Loucy (cell line): ENCODE measurements around the gene CASKIN2.

Source experiments
- CTCF ChIP-seq: fragments of 200-600 bp; sonication (generic); conservative IDR thresholded peaks from 2 replicates; pipeline ENCODE4 v1.5.1; 2014; ENCODE audit warnings: mild to moderate bottlenecking, antibody characterized with exemption, low read length
- EZH2phosphoT487 ChIP-seq: fragments of 200-600 bp; IDR thresholded peaks from 2 replicates; pipeline ENCODE4 v1.6.1; 2018; ENCODE audit warnings: antibody characterized with exemption, mild to moderate bottlenecking, moderate library complexity, borderline replicate concordance

GRCh38 chr17:75481194-75482068 lies 33.9 kb downstream of the CASKIN2 start:
- TF ChIP-seq CTCF (no peak), EZH2phosphoT487 (no peak)
